Osteoblast (primary cell): ENCODE results near the gene SLC9A2. TPM values are rescaled to one million over a fixed set of nuclear protein-coding genes. Genes with fewer than 3 reads are reported as not detected.
A peak's percentile ranks its signal among the peaks of the same experiment; 100 is the strongest.

ENCODE experiments used
- DNase-seq: peaks from one replicate; pipeline ENCODE4 v3.0.0; 2011; ENCODE audit warnings: low spot score, mixed read lengths; ENCODE audit not compliant: insufficient read length; ENCODE audit errors: missing footprints
- H2AFZ ChIP-seq: 2 replicates; pipeline ENCODE4 v1.6.0; 2011; ENCODE audit warnings: mild to moderate bottlenecking, low read length
- H3K27ac ChIP-seq: 2 replicates; pipeline ENCODE4 v1.5.1; 2011; ENCODE audit warnings: mild to moderate bottlenecking, low read depth, low read length, moderate library complexity
- H3K27me3 ChIP-seq: 2 replicates; pipeline ENCODE4 v1.6.0; 2012; ENCODE audit warnings: mild to moderate bottlenecking, control low read depth, inconsistent platforms, low read length, moderate library complexity; ENCODE audit not compliant: insufficient read depth
- H3K36me3 ChIP-seq: 2 replicates; pipeline ENCODE4 v1.5.1; 2011; ENCODE audit warnings: mild to moderate bottlenecking, low read length, control low read depth, moderate library complexity; ENCODE audit not compliant: insufficient read depth
- H3K4me1 ChIP-seq: 2 replicates; pipeline ENCODE4 v1.5.1; 2011; ENCODE audit warnings: mild to moderate bottlenecking, low read length, control low read depth, moderate library complexity; ENCODE audit not compliant: insufficient read depth
- H3K4me2 ChIP-seq: 2 replicates; pipeline ENCODE4 v1.6.0; 2011; ENCODE audit warnings: mild to moderate bottlenecking, low read length; ENCODE audit not compliant: insufficient read depth
- H3K4me3 ChIP-seq: fragments of 200-600 bp; sonication (generic); 3 replicates; pipeline ENCODE4 v1.5.1; 2012; ENCODE audit warnings: mild to moderate bottlenecking, low read length, inconsistent platforms; ENCODE audit not compliant: insufficient read depth
- H3K79me2 ChIP-seq: 2 replicates; pipeline ENCODE4 v1.6.0; 2012; ENCODE audit warnings: mild to moderate bottlenecking, low read length, control low read depth, inconsistent platforms; ENCODE audit not compliant: insufficient read depth
- H3K9me3 ChIP-seq: 2 replicates; pipeline ENCODE4 v1.5.1; 2011; ENCODE audit warnings: low read depth, low read length, control low read depth
- H4K20me1 ChIP-seq: 2 replicates; pipeline ENCODE4 v1.6.0; 2012; ENCODE audit warnings: mild to moderate bottlenecking, low read length, control low read depth; ENCODE audit not compliant: insufficient read depth
- CTCF ChIP-seq: IDR thresholded peaks from 2 replicates; pipeline ENCODE4 v1.5.1; 2011; ENCODE audit warnings: mild to moderate bottlenecking, low read depth, low read length, moderate library complexity; ENCODE audit errors: extremely low read depth
- total RNA-seq: library from RNA; depleted of rRNA; stranded (reverse); fragments of >200 nt; gene quantifications from 2 replicates; pipeline ENCODE4 v1.2.3, GENCODE V29; 2012

The SLC9A2 gene
- total RNA-seq: under 0.01 TPM in 2 replicates

GRCh38 chr2:102619414-102620319, at the start of gene SLC9A2:
SLC9A2 (plus strand) TSS chr2:102619553; CDS start chr2:102619849, 296 bp downstream.
- peak within 1 kb of the TSS; percentile 50 for H3K4me3 ChIP-seq
- no peak for TF ChIP-seq CTCF
- H3K79me2 ChIP-seq: no peaks in the 10 kb centered on the region
- no peaks in the 10 kb centered on the region for H3K36me3 ChIP-seq
- no peak within 1 kb of the TSS for H3K27ac ChIP-seq
- DNase-seq: peak; percentile 89
- no peaks in the 10 kb centered on the region for H4K20me1 ChIP-seq
- H2AFZ ChIP-seq: peak within 1 kb of the TSS; percentile 14
- no peaks in the 10 kb centered on the region for H3K9me3 ChIP-seq
- H3K27me3 ChIP-seq: peaks cover 46% of the 10 kb centered on the region
- no peaks in the 10 kb centered on the region for H3K4me1 ChIP-seq
- H3K4me2 ChIP-seq: peak within 1 kb of the TSS; percentile 69

- H3K36me3 ChIP-seq: no peaks in the 10 kb centered on the region
- H3K4me2 ChIP-seq: no peak overlapping the region
- no peaks in the 10 kb centered on the region for H3K27me3 ChIP-seq
- H3K4me3 ChIP-seq: no peak overlapping the region
- no peak overlapping the region for H3K27ac ChIP-seq
- H3K4me1 ChIP-seq: no peaks in the 10 kb centered on the region
- H2AFZ ChIP-seq: no peak overlapping the region
- no peaks in the 10 kb centered on the region for H3K79me2 ChIP-seq
- no peaks in the 10 kb centered on the region for H4K20me1 ChIP-seq
- peaks cover 3% of the 10 kb centered on the region for H3K9me3 ChIP-seq
- no peak for DNase-seq
- no peak for TF ChIP-seq CTCF
These were observed 43.5 kb upstream of the SLC9A2 start for GRCh38 chr2:102575888-102576287.

- Histone ChIP-seq H3K27ac (no peak overlapping the region), H3K9me3 (peaks cover 3% of the 10 kb centered on the region), H3K4me2 (no peak overlapping the region), H3K79me2 (no peaks in the 10 kb centered on the region), H4K20me1 (no peaks in the 10 kb centered on the region), H3K4me1 (no peaks in the 10 kb centered on the region), H3K27me3 (no peaks in the 10 kb centered on the region), H3K4me3 (no peak overlapping the region), H3K36me3 (no peaks in the 10 kb centered on the region), H2AFZ (no peak overlapping the region)
- no peak for DNase-seq
- no peak for TF ChIP-seq CTCF
These were observed 41.0 kb upstream of the SLC9A2 start for GRCh38 chr2:102578376-102578775.

- Histone ChIP-seq H3K4me1 (no peaks in the 10 kb centered on the region), H3K79me2 (no peaks in the 10 kb centered on the region), H3K36me3 (no peaks in the 10 kb centered on the region), H3K4me2 (peak overlapping the region; percentile 34), H2AFZ (peak overlapping the region; percentile 7), H3K4me3 (peak overlapping the region; percentile 11), H3K27me3 (no peaks in the 10 kb centered on the region), H3K27ac (no peak overlapping the region), H4K20me1 (no peaks in the 10 kb centered on the region), H3K9me3 (no peaks in the 10 kb centered on the region)
- DNase-seq: no peak
- TF ChIP-seq CTCF: no peak
These were observed 37.4 kb upstream of the SLC9A2 start for GRCh38 chr2:102581911-102582310.
